KG1 (cell line): Measurements from ENCODE around the gene SNX4.
"Not testable (repeated sequence)": the region's sequence is repeated elsewhere in the genome, so short reads cannot be mapped to it uniquely, and the experiment has no call there.

Experiments
- DNase-seq: peaks from one replicate; lab custom pipeline; 2025; lab: John Stamatoyannopoulos, UW

Gene SNX4

GRCh38 chr3:125519678-125520562 is at the start of gene SNX4:
Gene SNX4, minus strand, starts transcription at chr3:125520202. Its CDS starts 30 bp downstream, at chr3:125520172.
- DNase-seq: peak; percentile 88

- DNase-seq: no peak
These were observed 36.3 kb upstream of the SNX4 start for GRCh38 chr3:125556314-125556713.

GRCh38 chr3:125552401-125552800 is 32.4 kb upstream of the SNX4 start:
- no peak for DNase-seq

- no peak for DNase-seq
These were observed 8.9 kb upstream of the SNX4 start for GRCh38 chr3:125528920-125529319.

- no peak for DNase-seq
These were observed 5.2 kb upstream of the SNX4 start for GRCh38 chr3:125525153-125525552.

- DNase-seq: not testable (repeated sequence)
These were observed 539 bp upstream of the SNX4 start for GRCh38 chr3:125520563-125520919.

GRCh38 chr3:125515421-125515820 is 4.6 kb downstream of the SNX4 start:
- DNase-seq: no peak

- DNase-seq: no peak
These were observed 6.4 kb downstream of the SNX4 start for GRCh38 chr3:125513490-125514115.

- DNase-seq: no peak
These were observed 7.7 kb downstream of the SNX4 start for GRCh38 chr3:125512135-125512920.

- no peak for DNase-seq
These were observed 8.4 kb downstream of the SNX4 start for GRCh38 chr3:125511420-125512118.

GRCh38 chr3:125507128-125507527 is 12.9 kb downstream of the SNX4 start:
- DNase-seq: no peak

GRCh38 chr3:125498630-125499029 is 21.4 kb downstream of the SNX4 start:
- DNase-seq: no peak

GRCh38 chr3:125496701-125497100 is 23.3 kb downstream of the SNX4 start:
- DNase-seq: no peak

GRCh38 chr3:125482406-125482805 is 37.6 kb downstream of the SNX4 start:
- no peak for DNase-seq

GRCh38 chr3:125481786-125482185 is 38.2 kb downstream of the SNX4 start:
- DNase-seq: no peak

GRCh38 chr3:125481375-125481759 is 38.6 kb downstream of the SNX4 start:
- not testable (repeated sequence) for DNase-seq

- DNase-seq: no peak
These were observed 39.2 kb downstream of the SNX4 start for GRCh38 chr3:125480656-125481374.

- DNase-seq: no peak
These were observed 40.9 kb downstream of the SNX4 start for GRCh38 chr3:125479091-125479490.

GRCh38 chr3:125478326-125478725 is 41.7 kb downstream of the SNX4 start:
- no peak for DNase-seq

- DNase-seq: no peak
These were observed 42.3 kb downstream of the SNX4 start for GRCh38 chr3:125477701-125478100.

GRCh38 chr3:125470671-125471070 is 49.3 kb downstream of the SNX4 start:
- DNase-seq: no peak
